ENCODE data around the gene EARS2.

- TF ChIP-seq CTCF (IDR thresholded peaks at IDR 0.05) (no peak), EZH2 (IDR thresholded peaks at IDR 0.05) (no peak), EZH2phosphoT487 (IDR thresholded peaks at IDR 0.05) (no peak)
These were observed 2.6 kb downstream of the EARS2 start for GRCh38 chr16:23554536-23554935.
